GM23338 (cell line): ENCODE results near the gene TOX2. TPM values are rescaled to one million over a fixed set of nuclear protein-coding genes. Genes with fewer than 3 reads are reported as not detected.
A peak's percentile ranks its signal among the peaks of the same experiment; 100 is the strongest.

ENCODE experiments used
- ATAC-seq: fragments of 200-7000 bp; cut with Tn5 transposase; 3 replicates; pipeline ENCODE4 v1.9.1; 2020
- DNase-seq: peaks from one replicate; pipeline ENCODE4 v3.0.0-alpha.2; 2015; ENCODE audit warnings: low spot score
- H2AFZ ChIP-seq: fragments of 200-600 bp; sonication (generic); 2 replicates; pipeline ENCODE4 v1.8.0; 2016; ENCODE audit warnings: antibody characterized with exemption, mild to moderate bottlenecking, moderate library complexity
- H3F3A ChIP-seq: fragments of 200-600 bp; sonication (generic); replicated peaks from 2 replicates; pipeline ENCODE4 v1.8.0; 2017; ENCODE audit warnings: antibody characterized with exemption, mixed run types, low read depth
- H3K27ac ChIP-seq: fragments of 200-600 bp; sonication (generic); 2 replicates; pipeline ENCODE4 v1.6.1; 2016; ENCODE audit warnings: low read depth
- H3K27me3 ChIP-seq: fragments of 200-600 bp; sonication (generic); 2 replicates; pipeline ENCODE4 v1.8.0; 2016; ENCODE audit warnings: mild to moderate bottlenecking, mixed run types, moderate library complexity; ENCODE audit not compliant: insufficient read depth
- H3K36me3 ChIP-seq: fragments of 200-600 bp; sonication (generic); 2 replicates; pipeline ENCODE4 v1.8.0; 2016; ENCODE audit warnings: mild to moderate bottlenecking; ENCODE audit not compliant: insufficient read depth
- H3K4me1 ChIP-seq: fragments of 200-600 bp; sonication (generic); 2 replicates; pipeline ENCODE4 v1.8.0; 2016; ENCODE audit warnings: mild to moderate bottlenecking, moderate library complexity; ENCODE audit not compliant: insufficient read depth
- H3K4me2 ChIP-seq: fragments of 200-600 bp; sonication (generic); 2 replicates; pipeline ENCODE4 v1.7.1; 2017; ENCODE audit warnings: mixed run types
- H3K4me3 ChIP-seq: fragments of 200-600 bp; sonication (generic); 2 replicates; pipeline ENCODE4 v1.6.1; 2016; ENCODE audit warnings: mixed run types
- H3K79me2 ChIP-seq: fragments of 200-600 bp; sonication (generic); replicated peaks from 2 replicates; pipeline ENCODE4 v1.8.0; 2017; ENCODE audit warnings: mild to moderate bottlenecking; ENCODE audit not compliant: insufficient read depth
- H3K9me2 ChIP-seq: fragments of 200-600 bp; sonication (generic); 2 replicates; pipeline ENCODE4 v1.8.0; 2017; ENCODE audit not compliant: insufficient read depth
- H4K20me1 ChIP-seq: fragments of 200-600 bp; sonication (generic); replicated peaks from 2 replicates; pipeline ENCODE4 v1.8.0; 2017; ENCODE audit warnings: mild to moderate bottlenecking; ENCODE audit not compliant: insufficient read depth
- H3K27ac Mint-ChIP-seq: 2 replicates; pipeline ENCODE4 v1.8.0; 2020; ENCODE audit warnings: inconsistent platforms, mild to moderate bottlenecking, moderate library complexity, mixed read lengths
- H3K27me3 Mint-ChIP-seq: 3 replicates; pipeline ENCODE4 v1.8.0; 2022; ENCODE audit warnings: low read depth, mild to moderate bottlenecking, moderate library complexity, mixed read lengths, inconsistent platforms; ENCODE audit not compliant: insufficient read depth, poor library complexity
- H3K36me3 Mint-ChIP-seq: 3 replicates; pipeline ENCODE4 v1.8.0; 2021; ENCODE audit warnings: low read depth, mild to moderate bottlenecking, inconsistent platforms, moderate library complexity, mixed read lengths
- H3K4me1 Mint-ChIP-seq: 3 replicates; pipeline ENCODE4 v1.8.0; 2020; ENCODE audit warnings: mild to moderate bottlenecking, inconsistent platforms, mixed read lengths
- H3K4me3 Mint-ChIP-seq: 3 replicates; pipeline ENCODE4 v1.8.0; 2021; ENCODE audit warnings: moderate library complexity, mild to moderate bottlenecking, inconsistent platforms, mixed read lengths
- H3K9me3 Mint-ChIP-seq: 3 replicates; pipeline ENCODE4 v1.8.0; 2020; ENCODE audit warnings: moderate library complexity, mild to moderate bottlenecking, inconsistent platforms, mixed read lengths
- CREB1 ChIP-seq: fragments of 250-450 bp; sonication (Bioruptor Pico); IDR thresholded peaks from 2 replicates; pipeline ENCODE4 v1.5.0; 2020; ENCODE audit warnings: low read depth, mild to moderate bottlenecking, moderate library complexity
- EZH2 ChIP-seq: fragments of 200-600 bp; sonication (generic); IDR thresholded peaks from one replicate; pipeline ENCODE4 v1.8.0; 2017; ENCODE audit warnings: antibody characterized with exemption, mild to moderate bottlenecking, low read depth; ENCODE audit not compliant: unreplicated experiment
- NANOG ChIP-seq: IDR thresholded peaks from 2 replicates; pipeline ENCODE4 v1.6.1; 2016; ENCODE audit warnings: antibody characterized with exemption, borderline replicate concordance
- POLR2AphosphoS5 ChIP-seq: IDR thresholded peaks from 2 replicates; pipeline ENCODE4 v1.6.1; 2016; ENCODE audit warnings: antibody characterized with exemption, low read depth
- REST ChIP-seq: IDR thresholded peaks from one replicate; pipeline ENCODE4 v1.6.1; 2018; ENCODE audit warnings: antibody characterized with exemption; ENCODE audit not compliant: unreplicated experiment
- STAT1 ChIP-seq: IDR thresholded peaks from one replicate; pipeline ENCODE4 v1.6.1; 2016; ENCODE audit warnings: antibody characterized with exemption; ENCODE audit not compliant: unreplicated experiment
- ZNF114 ChIP-seq: fragments of 250-450 bp; sonication (Bioruptor Pico); IDR thresholded peaks from 2 replicates; pipeline ENCODE4 v1.5.0; 2020; ENCODE audit warnings: mild to moderate bottlenecking, moderate library complexity
- ZNF331 ChIP-seq: fragments of 250-450 bp; sonication (Bioruptor Pico); IDR thresholded peaks from 2 replicates; pipeline ENCODE4 v1.5.0; 2020; ENCODE audit warnings: low read depth, mild to moderate bottlenecking, moderate library complexity
- ZNF462 ChIP-seq: fragments of 250-450 bp; sonication (Bioruptor Pico); IDR thresholded peaks from 2 replicates; pipeline ENCODE4 v1.5.0; 2020; ENCODE audit warnings: mild to moderate bottlenecking, moderate library complexity
- polyA plus RNA-seq: library from polyadenylated mRNA; unstranded; fragments of >200 nt; fragmentation: Nextera tagmentation; extraction: Ambion mirVana; gene quantifications from 2 replicates; pipeline ENCODE4 v1.2.1, GENCODE V29; 2016
- total RNA-seq: library from RNA; depleted of rRNA; stranded (reverse); fragments of >200 nt; shearing (Covaris generic); gene quantifications from 2 replicates; pipeline ENCODE4 v1.2.3, GENCODE V29; 2014
- TF ChIP-seq, protein P1 (sequence below), 2 experiments: fragments of 200-600 bp in 1 of 2; sonication (generic) in 1 of 2; conservative IDR thresholded peaks; 2 replicates each; pipeline versions ENCODE4 v1.5.1 to v1.6.1; 2016 to 2017; ENCODE audit warnings: antibody characterized with exemption in 2 of 2, low read depth in 2 of 2, mild to moderate bottlenecking in 2 of 2, moderate library complexity in 1 of 2

Gene TOX2
- total and polyA plus RNA-seq, 2 experiments from 2014 or later = 1.4 to 1.5 TPM

GRCh38 chr20:43946659-43947315, 32.1 kb downstream of the TOX2 start:
- no peak overlapping the region for H3K4me3 Mint-ChIP-seq
- Histone ChIP-seq H2AFZ (peak overlapping the region; percentile 28; the same call in 1 of the 2 replicates), H3F3A (no peaks in the 10 kb centered on the region), H3K79me2 (no peaks in the 10 kb centered on the region), H3K27ac (no peak overlapping the region), H3K36me3 (no peaks in the 10 kb centered on the region), H4K20me1 (no peaks in the 10 kb centered on the region), H3K4me2 (no peak overlapping the region), H3K9me2 (no peaks in the 10 kb centered on the region), H3K4me3 (no peak overlapping the region), H3K4me1 (peaks cover 9% of the 10 kb centered on the region), H3K27me3 (no peaks in the 10 kb centered on the region)
- H3K9me3 Mint-ChIP-seq = no peaks in the 10 kb centered on the region
- no peaks in the 10 kb centered on the region for H3K36me3 Mint-ChIP-seq
- peaks cover 6% of the 10 kb centered on the region for H3K27me3 Mint-ChIP-seq
- TF ChIP-seq STAT1 (no peak), ZNF331 (CRISPR knock-in tag) (no peak), CREB1 (no peak), NANOG (no peak)
- ATAC-seq (peak; percentile 34; the same call in 1 of the 3 replicates), DNase-seq (no peak)
- H3K27ac Mint-ChIP-seq = no peak overlapping the region
- H3K4me1 Mint-ChIP-seq = peaks cover 34% of the 10 kb centered on the region

GRCh38 chr20:43947316-43947710, 32.7 kb downstream of the TOX2 start:
- Mint-ChIP-seq H3K27ac (0 out of 2 replicates have a peak overlapping the region, but pooled peaks have one; percentile 37), H3K9me3 (no peaks in the 10 kb centered on the region), H3K4me1 (peaks cover 32% of the 10 kb centered on the region), H3K27me3 (peaks cover 9% of the 10 kb centered on the region), H3K4me3 (no peak overlapping the region), H3K36me3 (no peaks in the 10 kb centered on the region)
- no peaks in the 10 kb centered on the region for H3K36me3 ChIP-seq
- no peak overlapping the region for H3K27ac ChIP-seq
- H3K27me3 ChIP-seq = no peaks in the 10 kb centered on the region
- no peaks in the 10 kb centered on the region for H3K9me2 ChIP-seq
- no peaks in the 10 kb centered on the region for H3F3A ChIP-seq
- peaks cover 8% of the 10 kb centered on the region for H3K4me1 ChIP-seq
- H3K4me2 ChIP-seq = no peak overlapping the region
- DNase-seq = no peak
- H2AFZ ChIP-seq = no peak overlapping the region
- ATAC-seq = no peak
- H4K20me1 ChIP-seq = no peaks in the 10 kb centered on the region
- no peaks in the 10 kb centered on the region for H3K79me2 ChIP-seq
- no peak overlapping the region for H3K4me3 ChIP-seq
- TF ChIP-seq EZH2 (no peak), ZNF462 (CRISPR knock-in tag) (no peak), ZNF114 (CRISPR knock-in tag) (no peak), STAT1 (no peak), POLR2AphosphoS5 (no peak), REST (no peak)
- TF ChIP-seq, protein P1, sequence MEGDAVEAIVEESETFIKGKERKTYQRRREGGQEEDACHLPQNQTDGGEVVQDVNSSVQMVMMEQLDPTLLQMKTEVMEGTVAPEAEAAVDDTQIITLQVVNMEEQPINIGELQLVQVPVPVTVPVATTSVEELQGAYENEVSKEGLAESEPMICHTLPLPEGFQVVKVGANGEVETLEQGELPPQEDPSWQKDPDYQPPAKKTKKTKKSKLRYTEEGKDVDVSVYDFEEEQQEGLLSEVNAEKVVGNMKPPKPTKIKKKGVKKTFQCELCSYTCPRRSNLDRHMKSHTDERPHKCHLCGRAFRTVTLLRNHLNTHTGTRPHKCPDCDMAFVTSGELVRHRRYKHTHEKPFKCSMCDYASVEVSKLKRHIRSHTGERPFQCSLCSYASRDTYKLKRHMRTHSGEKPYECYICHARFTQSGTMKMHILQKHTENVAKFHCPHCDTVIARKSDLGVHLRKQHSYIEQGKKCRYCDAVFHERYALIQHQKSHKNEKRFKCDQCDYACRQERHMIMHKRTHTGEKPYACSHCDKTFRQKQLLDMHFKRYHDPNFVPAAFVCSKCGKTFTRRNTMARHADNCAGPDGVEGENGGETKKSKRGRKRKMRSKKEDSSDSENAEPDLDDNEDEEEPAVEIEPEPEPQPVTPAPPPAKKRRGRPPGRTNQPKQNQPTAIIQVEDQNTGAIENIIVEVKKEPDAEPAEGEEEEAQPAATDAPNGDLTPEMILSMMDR (conservative IDR thresholded peaks at IDR 0.05; ENCODE audit: low read depth in 2 of 2) = no peak
